Mesodermal cell (in vitro differentiated cells): ENCODE measurements around the gene TSPAN8.

ENCODE experiments used
- H3K27ac ChIP-seq: 2 replicates; pipeline ENCODE4 v1.7.0; 2013; ENCODE audit warnings: mild to moderate bottlenecking, low read depth, low read length, moderate library complexity; ENCODE audit not compliant: severe bottlenecking
- H3K36me3 ChIP-seq: 2 replicates; pipeline ENCODE4 v1.7.1; 2013; ENCODE audit warnings: mild to moderate bottlenecking, low read length, moderate library complexity; ENCODE audit not compliant: control insufficient read depth, insufficient read depth
- H3K4me1 ChIP-seq: one replicate; pipeline ENCODE4 v1.7.1; 2013; ENCODE audit warnings: mild to moderate bottlenecking, low read length; ENCODE audit not compliant: insufficient read depth, control insufficient read depth, poor library complexity, severe bottlenecking
- H3K4me3 ChIP-seq: 2 replicates; pipeline ENCODE4 v1.7.0; 2013; ENCODE audit warnings: low read length, control low read depth, mild to moderate bottlenecking; ENCODE audit not compliant: insufficient read depth, poor library complexity, severe bottlenecking; ENCODE audit errors: extremely low read depth
- H3K9me3 ChIP-seq: 2 replicates; pipeline ENCODE4 v1.7.1; 2013; ENCODE audit warnings: mild to moderate bottlenecking, low read length, moderate library complexity; ENCODE audit not compliant: control insufficient read depth
- WGBS, 2 experiments: methylation state at CpG; one replicate each; pipeline ENCODE4 v1.1.5; 2013; ENCODE audit warnings: missing lambda C conversion rate in 2 of 2; ENCODE audit not compliant: insufficient coverage in 2 of 2; 5-methylcytosine and 5-hydroxymethylcytosine counted together

The TSPAN8 gene

GRCh38 chr12:71144682-71145081 lies 13.1 kb downstream of the TSPAN8 start:
- H3K36me3 ChIP-seq: no peaks in the 10 kb centered on the region
- no peak overlapping the region for H3K4me3 ChIP-seq
- no CpG with 5 or more reads among the region's 1 CpG for WGBS, 2 experiments
- H3K9me3 ChIP-seq: no peaks in the 10 kb centered on the region
- H3K4me1 ChIP-seq: no peaks in the 10 kb centered on the region
- no peak overlapping the region for H3K27ac ChIP-seq

- no CpG with 5 or more reads among the region's 5 CpGs for WGBS, 2 experiments
- Histone ChIP-seq H3K27ac (no peak overlapping the region), H3K9me3 (no peaks in the 10 kb centered on the region), H3K4me1 (no peaks in the 10 kb centered on the region), H3K36me3 (no peaks in the 10 kb centered on the region), H3K4me3 (no peak overlapping the region)
Observed at GRCh38 chr12:71142956-71143355, 14.8 kb downstream of the TSPAN8 start.

GRCh38 chr12:71142016-71142415 lies 15.8 kb downstream of the TSPAN8 start:
- Histone ChIP-seq H3K9me3 (no peaks in the 10 kb centered on the region), H3K4me1 (no peaks in the 10 kb centered on the region), H3K27ac (no peak overlapping the region), H3K4me3 (no peak overlapping the region), H3K36me3 (no peaks in the 10 kb centered on the region)
- 100% methylated on average over 1 of the region's 2 CpGs; no CpG with 5 or more reads in 1 of the 2 experiments for WGBS, 2 experiments

GRCh38 chr12:71141378-71141926 lies 16.3 kb downstream of the TSPAN8 start:
- H3K9me3 ChIP-seq: no peaks in the 10 kb centered on the region
- no CpG with 5 or more reads among the region's 1 CpG for WGBS, 2 experiments
- H3K4me3 ChIP-seq: no peak overlapping the region
- no peaks in the 10 kb centered on the region for H3K36me3 ChIP-seq
- no peak overlapping the region for H3K27ac ChIP-seq
- no peaks in the 10 kb centered on the region for H3K4me1 ChIP-seq

- Histone ChIP-seq H3K4me3 (no peak overlapping the region), H3K4me1 (no peaks in the 10 kb centered on the region), H3K27ac (no peak overlapping the region), H3K36me3 (no peaks in the 10 kb centered on the region), H3K9me3 (no peaks in the 10 kb centered on the region)
- 92 to 93% methylated on average over 4 to 5 of the region's 6 CpGs for WGBS, 2 experiments
Observed at GRCh38 chr12:71139153-71139735, 18.6 kb downstream of the TSPAN8 start.

GRCh38 chr12:71138011-71138410 lies 19.8 kb downstream of the TSPAN8 start:
- H3K4me1 ChIP-seq: no peaks in the 10 kb centered on the region
- H3K36me3 ChIP-seq: no peaks in the 10 kb centered on the region
- no peaks in the 10 kb centered on the region for H3K9me3 ChIP-seq
- 80% methylated on average over 1 of the region's 3 CpGs; no CpG with 5 or more reads in 1 of the 2 experiments for whole genome bisulfite sequencing, 2 experiments
- H3K4me3 ChIP-seq: no peak overlapping the region
- no peak overlapping the region for H3K27ac ChIP-seq

- H3K36me3 ChIP-seq: no peaks in the 10 kb centered on the region
- no peaks in the 10 kb centered on the region for H3K4me1 ChIP-seq
- H3K9me3 ChIP-seq: no peaks in the 10 kb centered on the region
- 75 to 89% methylated on average over 1 to 2 of the region's 3 CpGs for WGBS, 2 experiments
- H3K4me3 ChIP-seq: no peak overlapping the region
- H3K27ac ChIP-seq: no peak overlapping the region
Observed at GRCh38 chr12:71135812-71136176, 22.0 kb downstream of the TSPAN8 start.

- H3K4me3 ChIP-seq: no peak overlapping the region
- H3K27ac ChIP-seq: no peak overlapping the region
- H3K36me3 ChIP-seq: no peaks in the 10 kb centered on the region
- no peaks in the 10 kb centered on the region for H3K9me3 ChIP-seq
- WGBS, 2 experiments: 88 to 89% methylated on average over 1 to 2 of the region's 2 CpGs
- no peaks in the 10 kb centered on the region for H3K4me1 ChIP-seq
Observed at GRCh38 chr12:71135077-71135811, 22.6 kb downstream of the TSPAN8 start.

- no peak overlapping the region for H3K4me3 ChIP-seq
- H3K9me3 ChIP-seq: no peaks in the 10 kb centered on the region
- no peaks in the 10 kb centered on the region for H3K36me3 ChIP-seq
- no CpG with 5 or more reads among the region's 2 CpGs for WGBS, 2 experiments
- no peaks in the 10 kb centered on the region for H3K4me1 ChIP-seq
- no peak overlapping the region for H3K27ac ChIP-seq
Observed at GRCh38 chr12:71134405-71134804, 23.4 kb downstream of the TSPAN8 start.

GRCh38 chr12:71130521-71131069 lies 27.2 kb downstream of the TSPAN8 start:
- Histone ChIP-seq H3K4me3 (no peak overlapping the region), H3K4me1 (no peaks in the 10 kb centered on the region), H3K36me3 (no peaks in the 10 kb centered on the region), H3K27ac (no peak overlapping the region), H3K9me3 (no peaks in the 10 kb centered on the region)
- no CpG with 5 or more reads among the region's 1 CpG for WGBS, 2 experiments

- Histone ChIP-seq H3K9me3 (no peaks in the 10 kb centered on the region), H3K4me3 (no peak overlapping the region), H3K4me1 (no peaks in the 10 kb centered on the region), H3K27ac (no peak overlapping the region), H3K36me3 (no peaks in the 10 kb centered on the region)
- WGBS, 2 experiments: no CpG with 5 or more reads among the region's 2 CpGs
Observed at GRCh38 chr12:71129364-71129763, 28.4 kb downstream of the TSPAN8 start.
